GM12865 (cell line): ENCODE measurements around the gene TM9SF2.

ENCODE experiments used
- DNase-seq: peaks from one replicate; pipeline ENCODE4 v3.0.0; 2010; ENCODE audit warnings: low read depth
- H3K4me3 ChIP-seq: 2 replicates; pipeline ENCODE4 v1.5.1; 2011; ENCODE audit warnings: mild to moderate bottlenecking, low read depth, low read length, control low read depth
- TF ChIP-seq, protein P1 (sequence below): IDR thresholded peaks from 2 replicates; pipeline ENCODE4 v1.5.1; 2011; ENCODE audit warnings: low read length, control low read depth, low read depth, inconsistent platforms; ENCODE audit not compliant: insufficient read depth; ENCODE audit errors: missing control alignments

TM9SF2 gene

DNA sequence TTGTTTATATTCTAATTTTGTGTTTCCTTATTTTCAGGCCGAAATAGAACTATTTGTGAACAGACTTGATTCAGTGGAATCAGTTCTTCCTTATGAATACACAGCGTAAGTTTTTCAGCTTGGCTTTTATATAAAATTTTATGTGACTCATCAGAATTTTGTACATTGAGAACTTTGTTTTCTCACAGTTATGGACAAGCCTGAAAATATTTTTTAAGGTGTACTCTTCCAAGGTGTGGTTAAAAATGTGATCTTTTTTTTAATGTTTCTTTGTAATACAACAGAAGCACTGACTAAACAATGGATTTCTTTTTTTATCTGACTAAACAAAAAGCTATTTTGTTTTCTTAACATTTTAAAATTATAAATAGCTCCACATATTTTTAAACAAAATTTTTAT lies 16.3 kb downstream of the TM9SF2 start:
- TF ChIP-seq, protein P1, sequence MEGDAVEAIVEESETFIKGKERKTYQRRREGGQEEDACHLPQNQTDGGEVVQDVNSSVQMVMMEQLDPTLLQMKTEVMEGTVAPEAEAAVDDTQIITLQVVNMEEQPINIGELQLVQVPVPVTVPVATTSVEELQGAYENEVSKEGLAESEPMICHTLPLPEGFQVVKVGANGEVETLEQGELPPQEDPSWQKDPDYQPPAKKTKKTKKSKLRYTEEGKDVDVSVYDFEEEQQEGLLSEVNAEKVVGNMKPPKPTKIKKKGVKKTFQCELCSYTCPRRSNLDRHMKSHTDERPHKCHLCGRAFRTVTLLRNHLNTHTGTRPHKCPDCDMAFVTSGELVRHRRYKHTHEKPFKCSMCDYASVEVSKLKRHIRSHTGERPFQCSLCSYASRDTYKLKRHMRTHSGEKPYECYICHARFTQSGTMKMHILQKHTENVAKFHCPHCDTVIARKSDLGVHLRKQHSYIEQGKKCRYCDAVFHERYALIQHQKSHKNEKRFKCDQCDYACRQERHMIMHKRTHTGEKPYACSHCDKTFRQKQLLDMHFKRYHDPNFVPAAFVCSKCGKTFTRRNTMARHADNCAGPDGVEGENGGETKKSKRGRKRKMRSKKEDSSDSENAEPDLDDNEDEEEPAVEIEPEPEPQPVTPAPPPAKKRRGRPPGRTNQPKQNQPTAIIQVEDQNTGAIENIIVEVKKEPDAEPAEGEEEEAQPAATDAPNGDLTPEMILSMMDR: no peak
- no peak overlapping the region for H3K4me3 ChIP-seq
- no peak for DNase-seq

DNA sequence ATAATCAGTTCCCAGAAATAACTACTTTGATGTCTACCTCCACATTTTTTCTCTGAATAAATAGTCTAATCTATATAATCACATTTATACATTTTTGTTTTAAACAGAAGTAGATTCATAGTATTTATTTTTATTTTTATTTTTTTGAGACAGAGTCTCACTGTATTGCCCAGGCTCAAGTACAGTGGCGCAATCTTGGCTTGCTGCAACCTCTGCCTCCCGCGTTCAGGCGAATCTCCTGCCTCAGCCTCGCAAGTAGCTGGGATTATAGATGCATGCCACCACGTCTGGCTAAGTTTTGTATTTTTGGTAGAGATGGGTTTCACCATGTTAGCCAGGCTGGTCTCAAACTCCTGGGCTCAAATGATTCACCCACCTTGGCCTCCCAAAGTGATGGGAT lies 16.7 kb downstream of the TM9SF2 start:
- H3K4me3 ChIP-seq: no peak overlapping the region
- TF ChIP-seq, protein P1: no peak
- DNase-seq: no peak

DNA sequence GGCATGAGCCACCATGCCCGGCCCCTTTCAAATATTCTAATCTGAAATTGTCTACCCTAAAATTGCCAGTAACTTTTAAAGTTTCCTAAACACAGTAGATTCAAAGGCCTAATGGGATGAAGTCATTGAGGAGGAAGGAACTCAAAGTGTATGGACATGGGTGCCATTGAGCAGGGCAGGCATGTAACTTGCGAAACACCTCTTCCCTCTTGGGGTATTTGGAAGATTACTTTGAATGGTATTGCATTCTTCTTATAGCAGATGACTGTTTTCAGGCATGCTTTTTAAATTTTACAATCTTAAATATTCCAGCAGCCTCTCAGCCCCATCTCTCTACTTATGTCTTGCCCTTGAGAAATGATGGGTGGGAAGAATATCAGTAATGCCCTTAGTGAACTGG lies 21.0 kb downstream of the TM9SF2 start:
- no peak overlapping the region for H3K4me3 ChIP-seq
- TF ChIP-seq, protein P1: no peak
- no peak for DNase-seq

DNA sequence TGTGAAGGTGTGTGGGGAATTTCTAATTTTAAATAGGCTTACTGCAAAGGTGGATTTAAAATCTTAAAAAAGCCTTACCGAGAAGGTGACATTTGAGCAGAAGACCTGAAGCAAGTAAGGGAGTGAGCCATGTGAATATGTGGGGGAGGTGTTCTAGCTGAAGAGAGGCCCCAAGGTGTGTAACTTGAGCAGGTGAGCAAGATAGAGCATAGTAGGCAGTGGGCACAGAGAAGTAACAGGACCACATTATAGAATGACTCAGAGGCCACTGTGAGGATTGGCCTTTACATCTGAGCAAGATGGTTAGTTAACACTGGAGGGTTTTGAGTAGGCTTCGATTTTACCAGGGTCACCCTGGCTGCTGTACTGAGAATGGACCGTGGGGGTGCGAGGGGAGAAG lies 22.6 kb downstream of the TM9SF2 start:
- TF ChIP-seq, protein P1: no peak
- H3K4me3 ChIP-seq: no peak overlapping the region
- DNase-seq: no peak

DNA sequence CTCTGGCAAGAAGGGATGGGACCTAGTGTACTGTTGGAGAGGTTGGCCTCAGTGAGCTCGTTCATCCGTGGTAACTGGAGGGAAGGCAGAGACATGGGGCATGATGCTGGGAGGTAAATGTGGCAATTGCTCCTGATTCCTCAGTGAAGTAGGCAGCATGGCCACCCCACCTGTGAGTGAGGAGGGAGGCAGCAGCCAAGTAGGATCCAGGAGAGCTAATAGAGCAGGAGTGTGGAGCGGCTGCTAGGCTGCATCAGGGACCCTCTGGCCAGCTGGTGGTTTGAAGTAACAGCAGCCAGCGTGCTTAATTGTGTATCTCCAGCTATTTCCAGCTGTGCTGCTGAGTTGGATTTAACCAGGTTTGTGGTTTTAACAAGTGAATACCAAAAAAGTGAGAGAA lies 24.7 kb downstream of the TM9SF2 start:
- no peak for DNase-seq

DNA sequence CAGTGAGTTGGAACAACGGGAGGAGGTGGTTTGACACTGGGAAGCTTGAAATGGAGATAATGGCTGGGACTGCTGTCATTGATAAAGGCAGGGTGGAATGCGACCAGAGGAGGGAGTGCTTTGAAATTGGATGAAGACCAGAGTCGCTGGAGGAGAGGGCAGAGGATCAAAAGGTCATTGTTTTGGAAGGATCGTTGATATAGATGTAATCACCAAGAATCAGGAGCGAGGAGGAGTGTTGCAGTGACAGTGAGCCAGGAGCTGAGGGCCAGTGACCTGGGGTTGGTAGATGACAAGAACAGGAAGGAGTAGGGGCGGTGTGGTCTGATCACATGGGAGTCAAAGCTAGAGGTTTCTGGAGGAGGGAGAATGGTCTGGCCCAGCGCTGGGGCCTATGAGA lies 25.3 kb downstream of the TM9SF2 start:
- H3K4me3 ChIP-seq: no peak overlapping the region
- TF ChIP-seq, protein P1: no peak
- DNase-seq: no peak

More for the DNA sequence above, 24.7 kb downstream of the TM9SF2 start:
- TF ChIP-seq, protein P1: no peak
- H3K4me3 ChIP-seq: no peak overlapping the region

DNA sequence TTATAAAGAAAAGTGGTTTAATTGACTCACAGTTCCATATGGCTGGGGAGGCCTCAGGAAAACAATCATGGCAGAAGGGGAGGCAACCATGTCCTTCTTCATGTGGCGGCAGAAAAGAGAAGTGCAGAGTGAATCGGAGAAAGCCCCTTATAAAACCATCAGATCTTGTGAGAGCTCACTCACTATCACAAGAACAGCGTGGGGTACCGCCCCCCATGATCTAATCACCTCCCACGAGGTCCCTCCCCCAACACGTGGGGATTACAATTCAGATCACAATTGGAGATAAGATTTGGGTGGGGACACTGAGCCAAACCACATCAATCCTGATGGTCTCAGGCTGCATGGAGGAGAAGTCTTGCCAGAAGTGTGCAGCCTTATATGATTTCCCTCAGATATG lies 26.0 kb downstream of the TM9SF2 start:
- no peak overlapping the region for H3K4me3 ChIP-seq
- DNase-seq: no peak
- TF ChIP-seq, protein P1: no peak
